Tibial artery (tissue), 4 donors: ENCODE data around the gene BAMBI.

Experiments used
- DNase-seq, 2 donors: peaks; one replicate each; pipeline ENCODE4 v3.0.0-alpha.2; 2019
- H3K27ac ChIP-seq, 2 donors: fragments of 200-600 bp; sonication (generic) in 1 of 2; 1 replicate in 1 of 2; 2 replicates in 1 of 2; pipeline ENCODE4 v1.5.1; 2018 to 2019; ENCODE audit warnings: mild to moderate bottlenecking in 1 of 2
- H3K27me3 ChIP-seq, 2 donors: fragments of 200-600 bp; sonication (generic) in 1 of 2; one replicate each; pipeline versions ENCODE4 v1.5.1 to v1.6.0; 2016 to 2019
- H3K36me3 ChIP-seq, 3 donors: fragments of 200-600 bp; sonication (generic) in 2 of 3; one replicate each; pipeline ENCODE4 v1.5.1; 2016 to 2019; ENCODE audit warnings: mild to moderate bottlenecking in 2 of 3
- H3K4me1 ChIP-seq, 4 donors: fragments of 200-600 bp; sonication (generic) in 2 of 4; 1 replicate in 3 of 4; 2 replicates in 1 of 4; pipeline ENCODE4 v1.5.1; 2016 to 2019
- H3K4me3 ChIP-seq, 2 donors: fragments of 200-600 bp; sonication (generic) in 1 of 2; 1 replicate in 1 of 2; 2 replicates in 1 of 2; pipeline ENCODE4 v1.5.1; 2018 to 2019; ENCODE audit warnings: mild to moderate bottlenecking in 2 of 2
- H3K9me3 ChIP-seq, 3 donors: fragments of 200-600 bp; sonication (generic) in 1 of 3; one replicate each; pipeline ENCODE4 v1.5.1; 2016 to 2019
- CTCF ChIP-seq, 2 experiments: fragments of 200-600 bp in 1 of 2; fragments of 450-650 bp in 1 of 2; IDR thresholded peaks; one replicate each; pipeline ENCODE4 v1.5.1; 2017 to 2019; ENCODE audit warnings: antibody characterized with exemption in 2 of 2, mild to moderate bottlenecking in 1 of 2, moderate library complexity in 1 of 2
- intact Hi-C: fragments of 100-400 bp; cut with DNase I; formaldehyde crosslinking; loops from one replicate; pipeline ENCODE4 v1.15.0; 2023; ENCODE audit warnings: low total_unique reads

The BAMBI gene

DNA sequence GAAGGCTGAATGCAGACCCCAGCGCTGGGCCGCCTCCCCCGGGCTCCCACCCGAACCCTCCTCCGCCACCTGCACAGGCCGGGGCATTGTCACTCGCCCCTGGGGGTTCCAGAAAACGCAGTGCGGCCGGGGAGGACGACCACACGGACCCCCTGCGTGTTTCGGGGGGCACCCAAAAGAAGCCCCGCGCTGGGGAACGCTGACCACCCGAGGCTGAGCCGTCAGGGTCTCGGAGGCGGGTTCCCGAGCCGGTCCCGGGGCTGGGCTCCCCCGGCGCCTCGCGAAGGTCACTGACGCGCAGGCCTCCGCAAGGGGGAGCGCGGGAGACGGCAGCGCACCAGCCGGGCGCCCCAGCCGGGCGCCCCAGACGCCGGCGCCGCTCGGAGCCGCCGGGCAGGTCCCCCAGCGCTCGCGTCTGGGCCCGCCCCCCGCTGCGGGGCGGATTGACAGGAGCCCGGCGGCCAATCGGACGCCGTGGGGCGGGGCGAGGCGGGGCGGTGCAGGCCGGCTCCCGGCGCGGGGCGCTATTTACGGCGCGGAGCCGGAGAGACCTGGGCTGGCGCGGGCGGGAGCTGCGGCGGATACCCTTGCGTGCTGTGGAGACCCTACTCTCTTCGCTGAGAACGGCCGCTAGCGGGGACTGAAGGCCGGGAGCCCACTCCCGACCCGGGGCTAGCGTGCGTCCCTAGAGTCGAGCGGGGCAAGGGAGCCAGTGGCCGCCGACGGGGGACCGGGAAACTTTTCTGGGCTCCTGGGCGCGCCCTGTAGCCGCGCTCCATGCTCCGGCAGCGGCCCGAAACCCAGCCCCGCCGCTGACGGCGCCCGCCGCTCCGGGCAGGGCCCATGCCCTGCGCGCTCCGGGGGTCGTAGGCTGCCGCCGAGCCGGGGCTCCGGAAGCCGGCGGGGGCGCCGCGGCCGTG, at the start of gene BAMBI:
TSS of gene BAMBI (plus strand) at position 554 of the 920 bp plus-strand sequence. CDS start 377 bp downstream, outside the sequence.
- Histone ChIP-seq H3K27me3 (no peaks in the 10 kb centered on the region), H3K9me3 (no peaks in the 10 kb centered on the region), H3K4me3 (peak within 1 kb of the TSS; percentile 79 to 86), H3K4me1 (peaks cover 0 to 43% (median 19%) of the 10 kb centered on the region in 4 donors), H3K27ac (peak within 1 kb of the TSS; percentile 66 to 72), H3K36me3 (peaks cover 0 to 4% (median 4%) of the 10 kb centered on the region in 3 donors)
- intact Hi-C loops, result loop anchor here (5.0 to 10.0 kb wide), 2 partner anchors 198 to 315 kb away; no protein-coding TSS in a partner anchor
- peak; percentile 55 to 89 for TF ChIP-seq CTCF (IDR thresholded peaks at IDR 0.05)
- peak; percentile 90 to 93 for DNase-seq

DNA sequence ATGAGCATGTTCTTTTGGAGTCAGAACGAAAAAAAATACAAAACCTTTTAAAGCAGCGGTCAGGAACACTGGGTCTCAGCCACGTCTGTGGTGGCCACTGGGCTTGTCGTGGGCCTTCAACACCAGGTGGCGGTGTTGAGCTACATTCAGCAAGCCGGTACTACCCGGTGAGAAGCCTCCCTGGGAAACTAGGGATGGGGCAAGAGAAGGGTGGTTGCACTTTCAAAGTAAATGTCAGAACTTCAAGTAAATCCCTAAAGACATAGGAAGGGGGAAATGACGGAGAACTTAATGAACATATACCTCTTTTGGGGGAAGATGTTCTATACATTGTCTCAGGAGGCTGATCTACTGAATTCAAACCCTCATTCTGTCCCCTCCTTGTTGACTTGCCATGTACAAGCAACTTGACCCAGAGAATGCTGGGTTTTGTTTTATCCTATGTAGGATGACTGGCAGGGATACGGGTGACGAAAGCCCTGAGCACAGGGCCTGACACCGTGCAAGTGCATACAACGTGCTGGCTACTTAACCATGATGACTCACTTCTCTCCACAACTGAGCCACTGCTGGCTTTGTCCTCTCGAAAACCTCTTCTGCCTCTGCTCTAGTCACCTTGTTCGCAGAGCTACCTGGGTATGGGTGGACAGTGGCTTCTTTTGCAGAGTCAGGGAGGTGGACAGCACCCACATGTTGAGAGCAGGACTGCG, 49.0 kb upstream of the BAMBI start:
- Histone ChIP-seq H3K27me3 (peaks cover 0 to 16% of the 10 kb centered on the region in 2 donors), H3K4me3 (no peak overlapping the region), H3K9me3 (no peaks in the 10 kb centered on the region), H3K27ac (no peak overlapping the region), H3K36me3 (no peaks in the 10 kb centered on the region), H3K4me1 (peaks cover 0 to 5% (median 0%) of the 10 kb centered on the region in 4 donors)
- TF ChIP-seq CTCF (IDR thresholded peaks at IDR 0.05), result peak; percentile 86 to 89
- intact Hi-C loops, result no loop called here
- DNase-seq, result peak; percentile 80 to 87

DNA sequence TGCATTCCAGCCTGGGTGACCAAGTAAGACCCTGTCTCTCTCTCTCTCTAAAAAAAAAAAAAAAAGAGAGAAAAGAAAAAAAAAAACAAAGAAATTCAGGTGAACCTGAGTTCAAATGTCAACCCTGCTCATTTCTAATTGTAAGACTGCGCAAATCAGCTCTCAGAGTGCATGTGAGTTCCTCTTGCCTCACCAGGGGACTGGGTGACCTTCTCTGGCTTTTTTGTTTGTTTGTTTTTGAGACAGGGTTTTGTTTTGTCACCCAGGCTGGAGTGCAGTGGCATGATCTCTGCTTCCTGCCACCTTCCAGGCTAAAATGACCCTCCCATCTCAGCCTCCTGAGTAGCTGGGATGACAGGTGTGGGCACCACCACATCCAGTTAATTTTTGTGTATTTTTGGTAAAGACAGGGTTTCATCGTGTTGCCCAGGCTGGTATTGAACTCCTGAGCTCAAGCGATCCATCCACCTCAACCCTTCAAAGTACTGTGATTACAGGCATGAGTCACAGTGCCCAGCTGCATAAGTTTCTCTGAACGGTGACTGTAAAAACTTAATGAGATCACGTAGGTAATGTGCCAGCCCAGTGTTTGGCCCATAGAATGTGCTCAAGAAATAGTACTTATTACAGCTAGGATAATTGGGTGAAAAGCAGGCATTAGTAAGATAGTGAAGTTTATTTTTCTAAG, 45.3 kb upstream of the BAMBI start:
- Histone ChIP-seq H3K4me3 (no peak overlapping the region), H3K27ac (no peak overlapping the region), H3K27me3 (peaks cover 0 to 21% of the 10 kb centered on the region in 2 donors), H3K9me3 (no peaks in the 10 kb centered on the region), H3K4me1 (peaks cover 0 to 5% (median 0%) of the 10 kb centered on the region in 4 donors), H3K36me3 (no peaks in the 10 kb centered on the region)
- intact Hi-C loops, result no loop called here
- no peak for DNase-seq
- no peak for TF ChIP-seq CTCF (IDR thresholded peaks at IDR 0.05)

DNA sequence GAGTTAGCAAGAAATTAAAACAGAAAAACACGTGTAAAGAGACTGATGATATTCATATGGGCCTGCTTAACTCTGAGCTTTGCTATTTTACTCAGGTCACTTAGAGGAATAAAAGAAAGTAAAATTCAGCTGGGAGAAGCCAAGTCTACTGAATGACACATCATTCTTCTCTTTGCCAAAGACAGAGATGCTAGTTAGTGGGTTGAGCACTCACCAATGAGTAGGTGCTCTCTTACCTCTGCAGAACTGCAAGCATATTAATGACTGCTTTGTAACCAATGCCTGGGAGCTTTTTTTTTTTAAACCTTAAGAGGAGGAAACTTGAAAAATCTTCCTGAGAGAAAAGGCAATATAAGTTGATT, 44.8 kb upstream of the BAMBI start:
- Histone ChIP-seq H3K27ac (no peak overlapping the region), H3K27me3 (peaks cover 0 to 21% of the 10 kb centered on the region in 2 donors), H3K4me3 (no peak overlapping the region), H3K4me1 (peaks cover 0 to 5% (median 0%) of the 10 kb centered on the region in 4 donors), H3K36me3 (no peaks in the 10 kb centered on the region), H3K9me3 (no peaks in the 10 kb centered on the region)
- no peak for TF ChIP-seq CTCF (IDR thresholded peaks at IDR 0.05)
- intact Hi-C loops, result no loop called here
- no peak for DNase-seq

DNA sequence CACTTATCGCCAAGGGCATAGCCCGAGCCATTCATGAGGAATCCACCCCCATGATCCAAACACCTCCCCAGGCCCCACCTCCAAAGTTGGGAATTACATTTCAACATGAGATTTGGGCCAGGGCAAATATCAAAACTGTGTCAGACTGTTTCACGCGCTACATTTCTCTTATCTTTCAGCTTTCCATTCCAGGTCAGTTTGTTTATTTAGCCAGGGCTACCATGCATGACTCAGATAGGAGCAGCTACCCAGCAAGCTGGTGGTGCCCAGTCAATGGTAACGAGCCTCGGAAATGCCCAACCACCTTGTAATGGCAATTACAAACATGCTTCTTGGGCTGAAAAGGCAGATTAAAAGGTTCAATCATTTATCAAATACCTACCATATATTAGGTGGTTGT, 43.6 kb upstream of the BAMBI start:
- Histone ChIP-seq H3K4me3 (no peak overlapping the region), H3K27me3 (peaks cover 0 to 21% of the 10 kb centered on the region in 2 donors), H3K9me3 (peaks cover 0 to 2% (median 0%) of the 10 kb centered on the region in 3 donors), H3K36me3 (no peaks in the 10 kb centered on the region), H3K27ac (no peak overlapping the region), H3K4me1 (no peaks in the 10 kb centered on the region)
- no peak for TF ChIP-seq CTCF (IDR thresholded peaks at IDR 0.05)
- intact Hi-C loops, result no loop called here
- DNase-seq, result no peak
